Heart right ventricle (tissue), 16 donors: Measurements from ENCODE around the gene FAM222A. TPM values are rescaled to one million over a fixed set of nuclear protein-coding genes. Genes with fewer than 3 reads are reported as not detected.

Experiments used
- ATAC-seq, 8 donors: fragments of 200-7000 bp; cut with Tn5 transposase; one replicate each; pipeline ENCODE4 v1.9.1; 2020; ENCODE audit warnings: mild to moderate bottlenecking in 8 of 8, moderate library complexity in 8 of 8, moderate number of reproducible peaks in 1 of 8
- DNase-seq, 2 donors: peaks; one replicate each; pipeline ENCODE4 v3.0.0-alpha.2; 2020
- H3K27ac ChIP-seq, 10 donors: fragments of 200-600 bp; sonication (generic) in 2 of 10; one replicate each; pipeline versions ENCODE4 v1.5.0 to v1.8.0; 2020 to 2022; ENCODE audit warnings: mild to moderate bottlenecking in 3 of 10
- H3K27me3 ChIP-seq, 7 donors: fragments of 200-600 bp; one replicate each; pipeline ENCODE4 v1.8.0; 2021 to 2022; ENCODE audit warnings: mild to moderate bottlenecking in 2 of 7
- H3K36me3 ChIP-seq, 9 donors: fragments of 200-600 bp; sonication (generic) in 1 of 9; one replicate each; pipeline versions ENCODE4 v1.5.0 to v1.8.0; 2020 to 2022; ENCODE audit warnings: mild to moderate bottlenecking in 2 of 9
- H3K4me1 ChIP-seq, 9 donors: fragments of 200-600 bp; sonication (generic) in 1 of 9; one replicate each; pipeline versions ENCODE4 v1.5.0 to v1.8.0; 2020 to 2022; ENCODE audit warnings: mild to moderate bottlenecking in 4 of 9
- H3K4me3 ChIP-seq, 10 donors: fragments of 200-600 bp; sonication (generic) in 2 of 10; one replicate each; pipeline versions ENCODE4 v1.5.0 to v1.8.0; 2020 to 2022; ENCODE audit warnings: mild to moderate bottlenecking in 7 of 10, moderate library complexity in 2 of 10
- H3K9me3 ChIP-seq, 11 donors: fragments of 200-600 bp in 10 of 11; sonication (generic) in 2 of 11; one replicate each; pipeline versions ENCODE4 v1.5.0 to v1.8.0; 2013 to 2022; ENCODE audit warnings: mild to moderate bottlenecking in 2 of 11, control low read depth in 1 of 11, moderate library complexity in 1 of 11
- WGBS, 2 donors: extraction: QIAGEN DNeasy Blood & Tissue Kit; methylation state at CpG; one replicate each; pipeline ENCODE4 v1.1.7; 2013; ENCODE audit warnings: inconsistent platforms in 1 of 2; 5-methylcytosine and 5-hydroxymethylcytosine counted together
- intact Hi-C, 10 donors: fragments of 100-400 bp; cut with DNase I; formaldehyde crosslinking; loops; one replicate each; pipeline versions ENCODE4 v1.11.1 to v1.14.2; 2022
- polyA plus RNA-seq, 2 donors: library from polyadenylated mRNA; stranded (reverse); fragments of 200-250 nt; gene quantifications; one replicate each; pipeline ENCODE4 v1.2.3, GENCODE V29; 2013
- total RNA-seq, 10 donors: library from RNA; stranded (reverse); fragmentation: NEBNext Ultra II Directional in 3 of 10; extraction: Animal tissue kit (Norgen Biotek cat#: 25700) in 3 of 10; gene quantifications; one replicate each; pipeline versions ENCODE4 v1.2.1 to v1.2.4, GENCODE V29; 2021 to 2023
- TF ChIP-seq, protein P1 (sequence below), 9 donors: fragments of 200-600 bp; sonication (generic) in 2 of 9; IDR thresholded peaks; one replicate each; pipeline versions ENCODE4 v1.5.0 to v1.8.0; 2021 to 2022; ENCODE audit warnings: antibody characterized with exemption in 9 of 9, mild to moderate bottlenecking in 5 of 9, moderate library complexity in 1 of 9
- donor health status: Arrhythmogenic right ventricular cardiomyopathy.
- donor health status: ischemic (EF 13 %, LVEDD 7.1; RV severe dilation, severe dysfunction).
- donor health status: healthy with polysubstance abuse.
- donor health status: DM: no; HTN: yes; CAD: no.
- donor health status: DM: no; HTN: no; CAD: no.
- donor health status: ischemic (EF 25% LVEDD 6.9; RV normal size, moderate dysfunction).
- donor health status: ischemic (EF 25% LVEDD 5.7; RV mildly dilated, moderate dysfunction).
- donor health status: healthy.
- donor health status: DM: yes; HTN: yes; CAD: no.
- donor health status: Ischemic cardiomyopathy.
- donor health status: ischemic (EF 35%, LVEDD 5.7; RV mildly dilated, moderate dysfunction).
- donor health status: nonischemic (EF 11% LVEDD 7.7; RV severe dilation, severe dysfunction).
- donor health status: DM: yes; HTN: yes; CAD: no.
- donor health status: PGD.
- donor health status: ischemic (EF 29% LVEDD 5.4; RV normal size, mild dysfunction).
- donor health status: nonischemic (EF 23%, LVEDD 6.1; RV moderate dilation, normal function).

FAM222A gene
- total and polyA plus RNA-seq, 12 donors: 2.7 to 26.0 (median 7.0) TPM

- Histone ChIP-seq H3K27me3 (no peaks in the 10 kb centered on the region), H3K36me3 (no peaks in the 10 kb centered on the region), H3K27ac (no peak overlapping the region), H3K4me3 (no peak overlapping the region), H3K9me3 (no peaks in the 10 kb centered on the region), H3K4me1 (no peaks in the 10 kb centered on the region)
- intact Hi-C loops: no loop called here
- ATAC-seq: no peak
- no peak for DNase-seq
- 89 to 94% methylated on average over 2 of the region's 2 CpGs for WGBS, 2 donors
- TF ChIP-seq, protein P1, sequence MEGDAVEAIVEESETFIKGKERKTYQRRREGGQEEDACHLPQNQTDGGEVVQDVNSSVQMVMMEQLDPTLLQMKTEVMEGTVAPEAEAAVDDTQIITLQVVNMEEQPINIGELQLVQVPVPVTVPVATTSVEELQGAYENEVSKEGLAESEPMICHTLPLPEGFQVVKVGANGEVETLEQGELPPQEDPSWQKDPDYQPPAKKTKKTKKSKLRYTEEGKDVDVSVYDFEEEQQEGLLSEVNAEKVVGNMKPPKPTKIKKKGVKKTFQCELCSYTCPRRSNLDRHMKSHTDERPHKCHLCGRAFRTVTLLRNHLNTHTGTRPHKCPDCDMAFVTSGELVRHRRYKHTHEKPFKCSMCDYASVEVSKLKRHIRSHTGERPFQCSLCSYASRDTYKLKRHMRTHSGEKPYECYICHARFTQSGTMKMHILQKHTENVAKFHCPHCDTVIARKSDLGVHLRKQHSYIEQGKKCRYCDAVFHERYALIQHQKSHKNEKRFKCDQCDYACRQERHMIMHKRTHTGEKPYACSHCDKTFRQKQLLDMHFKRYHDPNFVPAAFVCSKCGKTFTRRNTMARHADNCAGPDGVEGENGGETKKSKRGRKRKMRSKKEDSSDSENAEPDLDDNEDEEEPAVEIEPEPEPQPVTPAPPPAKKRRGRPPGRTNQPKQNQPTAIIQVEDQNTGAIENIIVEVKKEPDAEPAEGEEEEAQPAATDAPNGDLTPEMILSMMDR (IDR thresholded peaks at IDR 0.05): no peak
Measured at GRCh38 chr12:109795023-109795422, 81.4 kb downstream of the FAM222A start.

- no peak overlapping the region for H3K4me3 ChIP-seq
- intact Hi-C loops: no loop called here
- ATAC-seq (peak in 1 of 8 donors; percentile 33), DNase-seq (no peak)
- H3K4me1 ChIP-seq: no peaks in the 10 kb centered on the region
- H3K9me3 ChIP-seq: no peaks in the 10 kb centered on the region
- no peaks in the 10 kb centered on the region for H3K36me3 ChIP-seq
- H3K27me3 ChIP-seq: no peaks in the 10 kb centered on the region
- TF ChIP-seq, protein P1 (IDR thresholded peaks at IDR 0.05): no peak
- no peak overlapping the region for H3K27ac ChIP-seq
- WGBS, 2 donors: 79% methylated on average over 2 of the region's 2 CpGs
Measured at GRCh38 chr12:109796057-109796456, 82.4 kb downstream of the FAM222A start.

DNA sequence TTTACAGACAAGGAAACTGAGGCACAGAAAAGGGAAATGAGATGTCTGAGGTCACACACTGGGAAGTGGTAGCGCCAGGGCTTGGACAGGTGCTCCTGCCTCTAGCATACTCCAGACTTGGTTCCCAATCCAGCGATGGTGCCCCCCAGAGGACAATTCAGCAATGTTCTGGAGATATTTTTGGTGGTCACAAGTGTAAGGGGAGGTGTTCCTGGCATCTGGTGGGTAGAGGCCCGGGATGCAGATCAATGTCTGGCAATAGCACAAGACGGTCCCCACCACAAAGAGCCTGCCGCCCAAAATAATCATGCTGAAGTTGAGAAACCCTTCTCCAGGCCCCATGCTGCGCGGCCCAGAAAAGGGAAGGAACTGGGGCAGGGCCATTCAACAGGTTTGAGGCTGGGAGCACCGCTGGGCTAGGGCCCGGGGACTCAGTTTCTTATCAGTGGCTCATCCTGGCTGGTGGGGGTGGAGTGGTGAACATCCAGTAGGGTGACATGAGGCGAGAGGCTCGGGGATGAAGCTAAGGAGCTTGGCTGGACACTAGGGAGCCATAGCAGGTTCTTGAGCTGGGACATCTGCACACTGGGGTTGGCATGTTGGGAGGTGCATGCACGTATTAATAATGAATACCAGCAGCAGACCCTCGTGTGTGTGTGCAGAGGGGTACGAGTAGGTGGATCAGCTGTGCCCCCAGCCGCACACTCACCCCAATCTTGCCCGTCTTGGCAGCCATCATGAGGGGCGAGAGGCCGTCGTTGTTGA is 84.5 kb downstream of the FAM222A start:
- TF ChIP-seq, protein P1 (IDR thresholded peaks at IDR 0.05): peak in 2 of 9 donors; percentile 8 to 10
- Histone ChIP-seq H3K4me3 (no peak overlapping the region), H3K27me3 (no peaks in the 10 kb centered on the region), H3K9me3 (no peaks in the 10 kb centered on the region), H3K36me3 (no peaks in the 10 kb centered on the region), H3K27ac (no peak overlapping the region), H3K4me1 (no peaks in the 10 kb centered on the region)
- ATAC-seq: no peak
- intact Hi-C loops: no loop called here
- no peak for DNase-seq
- WGBS, 2 donors: 79 to 80% methylated on average over 19 of the region's 19 CpGs

GRCh38 chr12:109798691-109799090 is 85.1 kb downstream of the FAM222A start:
- ATAC-seq: no peak
- 90% methylated on average over 20 of the region's 20 CpGs for WGBS, 2 donors

More at GRCh38 chr12:109798691-109799090, 85.1 kb downstream of the FAM222A start:
- no peaks in the 10 kb centered on the region for H3K4me1 ChIP-seq
- H3K4me3 ChIP-seq: no peak overlapping the region
- no peak overlapping the region for H3K27ac ChIP-seq
- intact Hi-C loops: no loop called here
- TF ChIP-seq, protein P1 (IDR thresholded peaks at IDR 0.05): no peak
- no peak for DNase-seq
- no peaks in the 10 kb centered on the region for H3K27me3 ChIP-seq
- H3K9me3 ChIP-seq: no peaks in the 10 kb centered on the region
- no peaks in the 10 kb centered on the region for H3K36me3 ChIP-seq
